ENCODE data around the gene GPR176.

- TF ChIP-seq CTCF (IDR thresholded peaks at IDR 0.05), result no peak
- TF ChIP-seq POLR2A (IDR thresholded peaks at IDR 0.05), result no peak
Observed at GRCh38 chr15:39787479-39787878, 132.6 kb downstream of the GPR176 start.
